Activated T-cell treated with anti-CD3 and anti-CD28 coated beads for 4 hours (primary cell): Measurements from ENCODE around the gene ZNF436.

Experiments
- DNase-seq: peaks from one replicate; pipeline ENCODE4 v3.0.0-alpha.2; 2020

The ZNF436 gene

DNA sequence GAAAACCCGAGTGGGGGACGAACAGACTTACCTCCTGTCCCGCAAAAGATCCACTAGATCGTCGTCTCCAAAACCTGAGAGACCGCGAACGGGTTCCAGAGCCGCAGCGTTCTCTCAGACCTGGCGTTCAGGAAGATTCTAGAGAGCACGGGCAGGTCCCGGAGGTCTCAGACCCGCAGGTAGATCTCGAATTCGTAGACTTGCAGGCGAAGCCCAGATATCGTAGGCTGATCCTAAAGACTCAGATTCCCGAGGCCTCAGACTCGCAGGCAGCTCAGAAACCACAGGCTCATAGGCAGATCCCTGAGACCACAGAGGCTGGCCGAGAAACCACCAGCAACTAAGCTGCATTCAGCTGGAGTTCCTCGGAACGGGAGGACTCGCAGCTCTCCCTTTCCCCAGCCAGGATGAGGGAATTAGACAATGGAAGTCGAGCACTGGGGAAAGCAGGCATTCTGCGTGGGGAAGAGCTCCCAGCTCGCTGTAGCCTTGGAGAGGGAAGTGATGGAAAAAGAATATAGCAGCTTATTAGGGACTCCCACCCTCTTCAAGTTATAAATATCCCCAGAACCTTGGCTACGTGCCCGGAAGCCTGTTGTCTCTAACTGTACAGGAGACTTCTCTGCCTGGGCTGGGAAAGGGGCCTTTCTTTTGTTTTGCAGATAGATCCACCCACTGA lies at the start of gene ZNF436:
ZNF436 (minus strand) TSS at position 502 of the 679 bp plus-strand sequence. CDS start 1,831 bp downstream, outside the sequence.
- DNase-seq = peak; percentile 17

DNA sequence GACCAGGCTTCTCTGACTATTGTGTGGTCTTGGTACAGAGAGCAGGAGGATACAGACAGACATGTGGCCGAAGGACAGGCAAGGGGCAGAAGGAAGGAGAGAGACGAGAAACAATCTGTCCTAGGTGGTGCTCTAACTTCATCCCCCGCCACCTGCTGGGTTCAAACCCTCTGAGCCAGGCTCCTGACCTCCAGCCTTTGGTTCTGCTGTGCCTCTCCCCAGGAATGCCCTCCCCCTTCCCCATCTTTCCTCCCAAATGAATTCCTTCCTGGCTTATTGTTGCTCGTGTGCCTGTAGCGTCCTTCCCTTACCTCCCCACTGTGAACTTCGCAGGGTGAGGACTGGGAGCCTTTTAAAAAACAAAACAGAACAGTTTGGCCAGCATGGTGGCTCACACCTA lies 49.5 kb upstream of the ZNF436 start:
- DNase-seq = no peak

DNA sequence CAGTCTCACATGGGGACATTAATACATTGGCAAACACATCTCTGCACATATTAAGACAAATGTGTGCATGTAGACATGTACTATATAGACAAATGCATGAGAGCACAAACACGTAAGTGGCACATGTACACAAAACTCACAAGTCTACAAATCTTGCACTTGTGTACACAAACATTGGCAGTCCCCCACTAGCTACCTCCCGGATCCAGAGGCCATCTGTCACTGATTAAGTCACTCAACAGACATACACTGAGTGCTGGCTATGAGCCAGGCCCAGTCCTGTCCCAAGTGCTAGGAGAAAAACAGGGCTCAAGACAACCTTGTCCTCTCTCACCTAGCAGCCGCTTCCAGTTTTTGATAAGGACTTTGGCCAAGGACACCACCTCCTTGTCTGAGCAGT lies 47.9 kb upstream of the ZNF436 start:
- DNase-seq = no peak

DNA sequence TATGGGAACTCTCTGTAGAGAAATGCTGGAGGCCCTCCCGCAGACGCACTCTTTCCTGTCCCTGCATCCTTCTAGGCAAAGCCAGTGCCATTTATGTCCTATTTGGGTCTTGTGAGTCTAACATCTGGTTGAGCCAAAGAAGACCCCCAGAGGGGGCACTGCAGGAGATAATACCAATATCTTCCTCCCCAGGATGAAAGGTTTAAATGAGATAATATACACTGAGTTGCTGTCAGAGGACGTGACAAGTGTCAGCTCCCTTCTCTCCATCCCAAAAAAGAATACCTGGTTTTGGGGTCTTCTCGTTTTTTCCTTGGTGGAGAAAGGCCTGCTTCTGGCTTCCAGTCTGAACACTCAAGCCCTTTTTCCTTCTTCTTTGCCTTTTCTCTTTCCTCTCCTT lies 47.3 kb upstream of the ZNF436 start:
- DNase-seq = no peak

DNA sequence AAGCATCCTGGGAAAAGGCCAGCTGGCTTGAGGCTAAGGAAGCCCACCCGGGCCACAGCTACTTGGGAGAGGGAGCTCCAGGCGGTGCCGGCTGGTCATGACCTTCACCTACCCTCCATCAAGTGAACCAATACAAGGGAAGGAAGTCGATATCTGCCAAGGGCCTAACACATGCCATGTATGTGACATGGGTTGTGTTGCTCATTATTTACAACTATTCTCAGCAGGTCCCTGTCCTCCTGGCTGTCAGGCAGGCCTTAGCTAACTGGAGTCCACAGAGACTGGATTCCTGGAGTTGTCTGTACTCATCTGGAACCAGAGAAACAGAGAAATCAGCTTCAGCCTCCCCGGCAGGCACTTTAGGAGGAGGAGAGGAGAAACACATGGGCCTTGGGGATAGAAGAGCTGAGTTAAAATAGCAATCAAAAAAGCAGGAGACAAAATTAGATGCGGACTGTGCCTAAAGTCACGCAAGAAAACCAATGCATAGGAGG lies 39.2 kb upstream of the ZNF436 start:
- no peak for DNase-seq

DNA sequence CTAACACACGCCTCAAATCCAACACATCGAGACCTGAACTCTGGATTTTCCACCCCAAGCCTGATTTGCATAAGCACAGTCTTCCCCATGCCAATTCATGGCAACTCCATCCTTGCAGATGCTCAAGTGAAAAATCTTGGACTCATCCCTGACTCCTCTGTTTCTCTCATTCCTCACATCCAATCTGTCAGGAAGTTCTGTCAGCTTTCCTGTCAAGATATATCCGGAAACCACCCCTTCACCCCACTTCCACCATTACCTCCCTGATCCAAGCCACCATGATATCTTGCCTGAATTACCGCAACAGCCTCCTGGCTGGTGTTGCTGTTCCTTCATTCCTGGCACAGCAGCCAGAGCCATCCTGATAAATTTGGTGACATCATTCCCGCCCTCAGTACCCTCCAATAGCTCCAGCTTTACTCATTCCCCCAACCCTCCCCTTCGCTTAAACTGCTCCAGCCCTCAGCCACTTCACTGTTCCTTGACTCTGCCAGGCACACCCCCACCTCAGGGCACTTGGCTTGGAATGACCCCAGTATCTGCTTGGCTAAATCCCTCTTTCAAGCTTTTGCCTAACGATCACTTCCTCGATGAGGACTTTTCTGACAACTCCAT lies 37.5 kb upstream of the ZNF436 start:
- DNase-seq = no peak

DNA sequence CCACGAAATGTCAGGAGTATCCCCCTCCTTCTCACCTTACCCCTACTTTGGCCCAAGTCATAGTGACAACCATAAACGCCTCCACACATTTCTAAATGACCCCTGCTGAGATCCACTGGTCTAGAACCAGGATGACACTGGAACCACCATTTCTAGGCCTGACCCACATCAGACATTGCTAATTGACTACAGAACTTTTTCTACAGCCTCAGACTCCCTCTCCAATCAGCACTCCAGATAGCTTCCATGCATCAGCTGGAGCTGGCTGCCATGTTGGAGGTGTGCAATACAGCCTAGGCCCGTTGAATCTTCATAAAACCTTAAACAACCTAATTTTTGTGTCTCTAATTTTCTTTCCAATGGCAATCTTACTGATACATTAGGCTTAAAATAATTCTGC lies 36.3 kb upstream of the ZNF436 start:
- no peak for DNase-seq

DNA sequence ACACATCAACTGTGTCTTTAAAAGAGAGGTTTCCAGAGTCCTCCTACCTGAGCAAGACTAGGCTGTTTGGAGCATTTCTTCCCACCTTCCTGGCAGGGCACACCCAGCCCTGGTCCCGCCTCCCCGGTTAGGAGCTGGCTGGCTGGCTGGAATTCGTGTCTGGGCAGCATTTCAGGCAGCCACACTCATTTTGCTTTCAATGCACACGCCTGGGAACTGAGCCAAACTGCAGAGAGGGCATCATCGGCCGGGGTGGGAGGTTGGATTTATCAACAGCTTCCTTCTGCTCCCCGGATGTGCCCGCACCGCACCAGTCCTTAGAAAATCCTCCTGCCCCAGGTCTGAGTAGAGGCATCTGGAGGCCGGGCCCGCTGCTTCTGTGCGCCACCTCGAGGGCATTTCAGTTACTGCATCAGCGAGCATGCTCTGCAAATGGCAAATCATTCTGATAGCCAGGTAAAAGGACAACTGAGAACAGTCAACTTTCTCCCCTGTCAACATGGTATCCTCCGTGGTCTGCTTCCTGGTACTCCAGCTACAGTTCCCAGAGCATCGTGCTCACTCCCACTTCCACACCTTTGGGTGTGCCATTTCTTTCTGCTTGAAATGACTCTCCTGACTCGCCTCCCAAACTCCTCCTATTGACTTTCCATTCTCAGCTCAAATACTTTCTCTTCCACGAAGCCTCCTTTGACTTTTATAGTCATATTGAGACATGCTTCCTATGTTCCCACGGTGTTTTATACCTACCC lies 34.3 kb upstream of the ZNF436 start:
- DNase-seq = peak; percentile 80

DNA sequence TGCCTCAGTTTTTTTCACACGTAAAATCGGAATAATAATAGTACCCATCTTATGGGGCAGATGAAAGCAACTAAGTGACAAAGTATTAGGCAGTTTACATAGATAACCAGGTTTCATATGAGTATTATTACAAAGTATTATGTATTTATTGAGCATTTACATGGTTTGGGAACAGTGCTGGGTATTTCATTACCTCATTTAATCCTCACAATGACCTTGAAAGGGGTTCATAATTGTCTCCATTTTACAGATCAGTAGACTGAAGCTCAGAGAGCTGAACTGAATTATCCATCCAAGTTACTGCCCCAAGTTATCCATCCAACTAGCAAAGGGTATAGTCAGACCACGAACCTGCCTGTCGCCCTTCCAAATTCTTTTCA lies 33.7 kb upstream of the ZNF436 start:
- no peak for DNase-seq

DNA sequence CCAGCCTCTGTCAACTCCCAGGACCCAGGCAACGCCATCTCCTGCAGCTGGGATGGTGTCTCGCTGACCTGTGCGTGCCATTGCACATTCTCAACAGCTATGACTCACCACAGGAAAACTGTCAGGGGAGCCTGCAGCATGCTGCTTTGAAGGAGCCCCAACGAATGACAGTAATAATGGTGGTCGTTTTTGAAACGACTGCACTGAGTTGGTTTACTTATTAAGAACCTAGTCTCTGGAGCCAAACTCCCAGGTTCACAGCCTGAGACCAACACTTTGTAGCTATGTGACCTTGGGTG lies 33.4 kb upstream of the ZNF436 start:
- DNase-seq = no peak

DNA sequence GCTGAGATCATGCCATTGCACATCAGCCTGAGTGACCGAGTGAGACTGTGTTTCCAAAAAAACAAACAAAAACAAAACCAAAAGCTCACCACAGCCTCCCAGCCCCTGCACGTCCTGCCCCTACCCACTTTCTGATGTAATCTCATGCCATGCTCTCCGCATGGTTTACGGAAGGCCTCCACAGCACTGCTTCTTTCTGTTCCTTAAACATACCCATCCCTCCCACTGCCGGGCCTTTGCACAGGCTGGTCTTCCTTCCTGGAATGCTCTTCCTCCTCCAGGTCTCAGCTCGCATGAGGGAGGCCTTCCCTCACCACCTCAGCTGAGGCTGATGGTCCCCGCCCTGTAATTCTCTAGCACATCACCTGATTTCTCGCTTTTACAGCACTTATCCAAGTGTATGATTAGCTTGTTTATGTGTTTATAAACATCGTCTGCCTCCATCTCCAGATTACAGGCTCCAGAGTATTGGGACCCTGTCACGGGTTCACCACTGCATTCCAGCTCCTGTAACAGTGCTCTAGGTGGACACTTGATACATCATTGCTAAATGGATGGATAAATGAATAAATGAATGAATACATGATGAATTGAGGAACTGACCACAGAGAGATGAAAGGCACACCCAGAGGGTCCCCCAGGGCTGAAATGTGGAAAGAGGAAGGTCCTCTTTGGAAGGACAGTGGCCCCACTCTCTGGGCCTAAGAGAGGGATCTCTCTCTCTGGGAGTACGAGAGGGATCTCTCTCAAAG lies 32.8 kb upstream of the ZNF436 start:
- no peak for DNase-seq

DNA sequence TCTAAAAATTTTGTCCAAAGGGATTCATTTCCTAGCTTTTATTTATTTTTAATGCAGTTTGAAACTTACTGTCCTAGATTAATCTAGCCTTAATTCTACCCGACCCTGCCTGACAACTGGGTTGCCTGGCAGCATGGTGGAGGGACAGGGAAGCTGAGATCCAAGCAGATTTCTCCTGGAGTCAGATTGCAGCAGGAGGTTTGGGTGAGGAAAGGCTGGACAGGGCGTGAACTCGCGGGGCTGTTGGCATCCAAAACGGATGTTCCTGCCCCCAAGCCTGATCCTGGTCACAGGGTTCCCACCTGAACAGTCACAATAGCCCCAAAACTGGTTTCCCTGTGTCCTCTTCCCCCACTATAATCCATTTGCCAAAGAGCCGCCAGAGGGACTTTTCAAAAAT lies 31.7 kb upstream of the ZNF436 start:
- no peak for DNase-seq

DNA sequence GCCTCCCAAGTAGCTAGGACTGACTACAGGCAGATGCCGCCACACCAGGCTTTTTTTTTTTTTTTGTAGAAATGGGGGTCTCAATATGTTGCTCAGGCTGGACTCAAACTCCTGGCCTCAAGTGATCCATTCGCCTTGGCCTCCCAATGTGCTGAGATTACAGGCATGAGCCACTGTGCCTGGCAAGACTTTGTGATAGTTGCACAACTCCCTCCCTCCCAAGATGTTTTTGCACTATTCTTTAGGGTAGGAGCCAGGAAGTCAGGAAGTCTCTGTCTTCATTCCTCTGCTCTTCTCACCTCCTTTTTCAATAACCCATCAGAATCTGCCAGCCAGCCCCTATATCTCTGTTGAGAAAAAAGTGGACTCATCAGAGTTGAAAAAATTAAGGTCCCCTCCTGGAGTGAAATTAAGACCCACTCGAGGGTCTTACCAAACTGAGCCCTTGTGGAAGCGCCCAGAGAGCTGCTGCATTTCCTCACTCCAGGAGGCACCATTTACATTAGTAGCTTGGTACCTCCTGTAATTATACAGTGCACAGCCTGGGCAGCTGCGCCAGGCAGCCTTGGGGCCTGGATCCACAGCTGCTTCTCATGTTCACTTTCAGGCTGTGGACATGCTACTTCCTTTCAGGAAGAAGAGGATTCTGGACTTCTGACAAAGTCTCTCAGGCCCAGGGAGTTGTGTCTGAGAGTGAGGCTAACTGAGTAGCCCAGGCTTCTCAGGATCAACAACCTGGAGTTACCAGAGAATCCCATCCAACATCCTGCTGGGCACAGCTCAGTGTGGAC lies 30.9 kb upstream of the ZNF436 start:
- no peak for DNase-seq

DNA sequence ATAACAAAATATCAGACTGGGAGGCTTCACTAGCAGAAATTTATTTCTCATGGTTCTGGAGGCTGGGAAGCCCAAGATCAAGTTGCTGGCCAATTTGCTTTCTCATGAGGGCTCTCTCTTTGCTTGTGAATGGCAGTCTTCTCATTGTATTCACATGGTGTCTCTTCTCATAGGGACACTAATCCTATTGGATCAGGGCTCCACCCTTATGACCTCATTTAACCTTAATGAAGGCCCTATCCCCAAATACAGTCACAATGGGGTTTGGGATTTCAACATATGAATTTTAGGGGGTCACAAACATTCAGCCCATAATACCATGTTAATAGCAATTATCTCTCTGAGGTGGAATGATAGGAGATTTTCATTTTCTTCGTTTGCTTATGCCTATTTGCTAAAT lies 29.6 kb upstream of the ZNF436 start:
- no peak for DNase-seq

DNA sequence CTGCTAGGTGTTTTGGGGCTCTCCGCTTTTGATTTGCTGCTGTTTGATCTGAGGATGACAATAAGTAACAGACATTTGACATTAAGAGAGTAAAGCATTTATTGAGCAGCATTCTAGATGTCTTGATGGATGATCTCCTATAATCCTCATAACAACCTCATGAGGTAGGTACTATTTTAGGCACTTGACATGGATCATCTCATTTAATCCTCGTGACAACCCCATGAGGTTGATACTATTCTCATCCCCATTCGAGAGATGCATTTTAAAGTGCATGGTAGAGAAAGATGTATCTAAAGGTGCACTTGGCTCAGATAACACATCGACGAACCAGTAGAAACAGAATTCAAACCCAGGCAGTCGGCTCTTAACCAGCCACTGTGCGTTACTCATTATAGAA lies 28.3 kb upstream of the ZNF436 start:
- no peak for DNase-seq

DNA sequence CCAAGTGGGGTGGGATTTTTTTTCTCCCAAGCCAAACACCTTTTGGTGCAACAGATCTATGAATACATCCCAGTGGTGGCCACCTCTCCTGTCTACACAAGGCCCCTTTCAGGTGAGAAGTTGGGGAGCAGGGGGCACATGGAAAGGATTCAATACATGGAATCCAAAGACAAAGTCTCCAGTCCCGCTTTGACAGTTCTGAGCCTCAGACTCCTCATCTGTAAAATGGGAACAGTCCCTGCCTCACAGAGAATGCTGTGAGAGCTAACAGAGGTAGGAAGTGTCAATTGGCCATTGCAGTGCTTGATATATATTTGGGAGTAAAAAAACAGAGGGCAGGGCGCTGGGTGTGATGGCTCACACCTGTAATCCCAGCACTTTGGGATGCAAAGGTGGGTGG lies 26.7 kb upstream of the ZNF436 start:
- no peak for DNase-seq

DNA sequence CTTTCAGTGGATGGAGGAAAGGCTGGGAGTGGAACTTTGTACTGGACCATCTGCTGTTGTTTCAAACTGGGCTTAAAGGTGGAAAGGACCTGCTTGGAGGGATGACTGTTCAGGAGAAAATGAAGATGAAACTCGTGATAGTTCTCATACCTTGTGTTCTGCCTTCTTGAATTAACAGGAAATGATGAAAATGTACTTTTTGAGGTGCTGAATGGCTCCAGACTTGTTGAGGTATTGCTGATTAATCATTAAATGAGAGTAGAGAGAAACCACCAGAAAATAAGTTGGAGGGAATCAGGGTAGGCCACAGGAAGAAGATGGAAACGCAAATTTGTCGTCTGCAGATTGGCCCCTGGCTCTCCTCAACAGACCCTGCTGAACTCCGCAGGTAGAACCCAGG lies 26.2 kb upstream of the ZNF436 start:
- no peak for DNase-seq

DNA sequence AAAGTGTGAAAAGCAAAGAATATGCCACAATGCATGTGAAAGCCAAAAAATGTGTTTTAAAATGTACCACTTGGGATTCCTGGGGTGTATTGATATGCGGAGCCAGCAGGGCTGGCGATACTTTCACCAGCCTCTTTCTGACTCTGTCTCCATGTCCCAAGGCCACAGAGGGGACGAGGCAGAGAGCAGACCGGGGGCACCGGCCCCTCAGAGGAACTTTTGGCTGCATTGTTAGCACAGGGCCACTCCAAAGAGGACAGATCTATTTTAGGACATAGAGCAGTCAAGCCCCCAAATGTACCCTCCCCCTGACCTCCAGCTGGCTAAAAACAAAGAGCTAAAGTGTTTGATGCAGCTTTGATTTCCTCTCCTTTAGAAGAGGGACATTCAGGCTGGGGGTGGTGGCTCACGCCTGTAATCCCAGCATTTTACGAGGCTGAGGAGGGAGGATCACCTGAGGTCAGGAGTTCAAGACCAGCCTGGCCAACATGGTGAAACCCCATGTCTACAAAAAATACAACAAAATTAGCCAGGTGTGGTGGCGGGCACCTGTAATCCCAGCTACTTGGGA lies 25.6 kb upstream of the ZNF436 start:
- DNase-seq = no peak

DNA sequence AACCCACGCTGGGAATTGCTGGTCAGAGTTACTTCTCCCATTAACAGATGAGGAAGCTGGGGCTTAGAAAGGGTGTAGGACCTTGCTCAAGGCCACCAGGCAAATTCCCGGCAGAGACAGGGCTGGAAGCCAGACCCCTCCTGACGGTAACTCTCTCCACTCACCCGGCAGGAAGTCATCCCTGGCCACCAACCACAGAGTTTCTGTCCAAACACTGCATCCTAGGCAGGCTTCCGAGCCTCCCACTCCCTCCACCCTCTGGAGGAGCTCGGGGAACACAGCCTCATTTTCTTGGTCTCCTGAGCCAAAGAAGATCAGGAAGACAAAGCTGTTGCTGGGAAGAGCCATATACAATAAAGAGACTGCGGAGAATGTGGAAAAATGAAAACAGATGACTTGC lies 25.0 kb upstream of the ZNF436 start:
- no peak for DNase-seq

DNA sequence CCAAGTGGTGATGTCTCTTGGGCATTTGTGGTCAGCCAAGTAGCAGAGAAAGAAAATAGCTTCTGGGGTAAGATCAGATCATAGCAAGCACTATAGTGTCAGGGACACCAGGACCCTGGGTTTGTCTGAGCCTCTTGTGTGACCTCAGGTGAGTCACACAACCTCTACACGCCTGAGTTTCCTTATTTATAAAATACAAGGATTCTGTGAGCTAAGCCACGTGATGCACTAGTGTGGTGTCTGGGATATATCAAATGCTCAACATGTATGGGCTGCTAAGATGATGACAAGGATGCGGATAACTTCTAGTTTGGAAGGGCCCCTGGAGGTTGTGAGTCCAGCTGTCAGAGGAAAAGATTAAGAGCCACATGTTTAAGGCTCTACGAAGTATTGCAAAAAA lies 24.5 kb upstream of the ZNF436 start:
- DNase-seq = no peak

DNA sequence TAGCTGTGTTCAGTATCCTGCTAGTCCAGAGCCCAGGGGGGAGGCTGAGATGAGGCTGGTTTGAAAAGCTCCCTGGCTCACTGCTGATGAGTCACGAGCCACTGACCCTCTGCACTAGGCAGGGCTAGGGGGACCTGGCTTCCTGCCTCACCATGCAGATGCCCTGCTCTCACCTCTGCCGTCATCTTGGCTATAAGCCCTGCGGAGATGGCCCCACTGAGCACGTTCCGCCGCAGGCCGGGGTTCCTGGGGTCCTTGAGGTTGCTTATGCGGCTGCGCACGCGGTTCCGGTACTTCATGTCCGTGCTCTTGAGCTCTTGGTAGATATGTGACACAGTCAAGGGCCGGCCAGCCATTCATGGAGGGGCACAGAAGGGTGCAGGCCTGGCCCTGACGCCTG lies 24.1 kb upstream of the ZNF436 start:
- DNase-seq = no peak

DNA sequence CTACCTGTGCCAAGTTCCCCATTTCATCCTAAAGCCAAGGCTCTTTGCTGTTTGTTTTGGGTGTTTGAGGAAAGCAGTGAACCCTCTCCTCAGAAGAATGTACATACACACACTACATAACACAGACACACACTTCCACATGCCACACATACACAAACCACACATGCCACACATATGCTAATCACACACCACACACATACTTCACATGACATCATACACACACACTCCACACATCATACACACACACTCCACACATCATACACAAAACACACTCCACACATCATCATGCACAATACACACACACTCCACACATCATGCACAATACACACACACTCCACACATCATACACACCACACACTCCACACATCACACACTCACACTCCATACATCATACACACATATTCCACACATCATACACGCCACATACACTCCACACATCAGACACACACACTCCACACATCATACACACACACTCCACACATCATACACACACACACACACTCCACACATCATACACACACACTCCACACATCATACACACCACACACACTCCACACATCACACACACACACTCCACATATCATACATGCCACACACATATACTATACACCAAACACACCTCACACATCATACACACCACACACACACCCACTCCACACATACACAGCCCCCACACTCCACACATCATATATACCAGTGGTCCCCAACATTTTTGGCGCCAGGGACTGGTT lies 22.7 kb upstream of the ZNF436 start:
- no peak for DNase-seq
